Measurements from ENCODE around the gene CA4.
"Not testable (repeated sequence)": the region's sequence is repeated elsewhere in the genome, so short reads cannot be mapped to it uniquely, and the experiment has no call there.

The CA4 gene

DNA sequence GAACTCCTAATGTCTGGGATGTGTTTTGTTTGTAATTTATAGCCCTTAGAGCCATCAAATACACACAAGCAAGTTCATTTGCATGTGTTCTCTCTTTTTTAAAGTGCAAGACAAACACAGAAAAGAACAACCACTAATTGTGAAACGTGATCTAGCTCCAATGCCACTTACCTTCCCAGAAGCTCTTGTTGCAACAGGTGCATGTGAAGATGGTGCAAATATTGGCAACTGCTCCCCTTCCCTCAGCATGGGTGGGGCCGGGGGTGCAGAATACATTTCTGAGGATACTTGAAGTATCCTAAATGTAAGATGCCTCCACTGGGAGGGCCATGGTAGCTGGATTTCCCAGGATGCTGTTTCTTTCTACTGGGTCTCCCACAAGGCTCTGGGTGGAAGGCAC lies 28.4 kb downstream of the CA4 start:
- DNase-seq: peak; percentile 18 to 71 (median 68)

DNA sequence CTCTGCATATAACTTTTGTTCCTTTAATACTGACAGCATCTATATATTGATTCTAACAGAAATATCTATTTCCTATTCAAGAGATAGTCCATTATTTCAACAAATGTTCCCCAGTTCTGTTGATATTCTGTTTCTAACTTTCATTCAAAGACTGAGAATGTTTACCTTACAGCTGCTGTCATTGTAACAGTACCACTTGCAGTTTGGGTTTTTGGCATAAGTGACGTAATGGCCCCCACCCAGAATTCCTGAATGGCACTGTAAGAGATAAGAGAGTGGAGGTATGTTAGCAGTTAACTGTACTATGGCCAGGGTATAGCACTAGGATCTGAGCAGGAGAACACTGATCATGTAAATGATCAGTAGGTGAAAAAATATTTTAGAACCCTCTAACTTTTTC lies 30.6 kb downstream of the CA4 start:
- DNase-seq: not testable (repeated sequence)

DNA sequence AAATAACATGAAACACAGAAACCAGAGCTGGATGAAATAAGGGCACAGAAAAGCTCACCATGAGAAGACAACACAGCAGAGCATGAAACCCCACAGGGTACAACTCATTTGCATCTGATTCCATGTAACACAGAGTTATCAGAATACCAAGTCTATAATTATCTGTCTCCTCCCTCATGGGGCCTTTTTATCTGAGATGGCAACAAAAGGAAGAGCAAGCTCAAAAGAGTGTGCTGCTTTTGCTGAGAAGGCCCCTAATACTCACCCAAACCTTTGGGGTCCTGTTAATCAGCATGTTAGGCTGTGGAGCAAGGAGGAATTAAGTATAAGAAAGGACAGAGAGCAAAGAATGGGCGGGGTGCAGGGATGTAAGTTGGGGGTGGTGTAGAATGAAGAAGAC lies 36.6 kb downstream of the CA4 start:
- DNase-seq: not testable (repeated sequence)

DNA sequence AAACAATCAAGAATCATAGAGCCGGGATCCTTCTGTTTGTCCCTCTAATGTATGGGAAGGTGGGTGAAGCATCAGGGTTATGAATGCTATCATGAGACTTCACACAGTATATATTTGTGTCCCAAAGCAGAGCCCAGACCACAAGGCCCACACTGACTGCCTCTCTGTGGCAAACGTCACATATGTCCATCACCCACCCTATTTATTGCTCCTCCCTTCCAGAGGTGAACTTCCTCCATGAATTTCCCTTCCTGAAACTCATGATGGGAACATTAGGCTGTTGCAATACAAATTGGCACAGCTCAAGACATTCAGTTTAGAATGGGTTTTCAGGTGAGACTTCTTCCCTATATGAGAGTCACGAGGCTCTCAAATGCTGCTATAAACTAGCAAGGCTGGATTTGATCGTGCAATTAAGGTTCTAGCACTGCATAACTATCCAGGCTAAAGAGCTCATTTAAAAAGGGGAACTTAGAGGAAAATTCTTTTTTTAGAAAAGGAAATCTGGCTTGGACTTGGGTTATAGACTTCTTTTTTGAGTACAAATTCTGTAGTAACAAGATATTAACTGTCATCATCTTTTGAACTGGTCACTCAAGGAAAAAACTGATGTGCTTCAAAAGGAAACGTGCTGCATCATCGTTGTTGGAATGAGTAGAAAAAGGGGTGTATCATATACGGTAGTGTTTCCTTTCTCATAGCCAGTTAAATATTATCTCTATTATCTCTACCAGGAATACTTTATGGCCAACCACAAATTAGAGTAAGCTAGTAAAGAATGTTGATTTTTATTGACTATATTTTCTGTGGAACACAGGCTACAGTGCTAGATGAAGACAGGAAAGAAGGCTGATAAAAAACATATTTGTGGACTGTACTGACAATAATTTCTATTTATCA lies 37.3 kb downstream of the CA4 start:
- DNase-seq: not testable (repeated sequence)

DNA sequence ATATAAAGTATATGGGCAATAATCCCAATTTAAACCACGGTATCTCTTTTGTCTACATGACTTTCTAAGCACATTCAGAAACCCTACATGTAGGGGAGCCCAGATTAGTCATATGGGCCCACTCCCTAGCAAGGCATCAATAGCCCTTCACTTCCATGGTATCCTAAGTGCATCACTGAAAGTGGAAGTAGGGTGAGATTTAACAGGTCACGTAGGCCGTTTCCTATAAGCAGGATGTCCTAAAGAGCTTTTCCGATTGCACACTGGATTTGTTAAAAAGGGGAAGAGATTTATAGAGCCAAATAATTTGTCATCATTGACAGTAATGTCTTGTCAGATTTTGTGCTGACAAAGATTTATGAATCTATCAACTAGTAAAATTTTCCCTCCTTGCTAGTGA lies 39.0 kb downstream of the CA4 start:
- DNase-seq: no peak

DNA sequence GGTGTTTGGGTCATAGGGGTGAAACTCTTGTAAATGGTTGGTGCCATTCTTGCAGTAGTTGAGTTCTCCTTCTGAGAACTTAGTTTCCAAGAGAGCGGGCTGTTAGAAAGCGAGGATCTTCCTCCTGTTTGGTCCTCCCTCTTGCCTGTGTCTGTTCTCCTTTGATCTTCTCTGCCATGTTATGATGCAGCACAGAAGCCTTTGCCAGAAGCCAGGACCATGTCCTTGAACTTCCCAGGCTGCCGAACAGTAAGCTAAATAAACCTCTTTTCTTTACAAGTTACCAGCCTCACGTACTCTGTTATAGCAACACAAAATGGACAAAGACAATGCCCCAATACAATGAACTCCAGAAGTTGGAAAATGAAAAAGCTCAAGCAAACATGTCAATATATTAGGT lies 40.3 kb downstream of the CA4 start:
- DNase-seq: not testable (repeated sequence)

DNA sequence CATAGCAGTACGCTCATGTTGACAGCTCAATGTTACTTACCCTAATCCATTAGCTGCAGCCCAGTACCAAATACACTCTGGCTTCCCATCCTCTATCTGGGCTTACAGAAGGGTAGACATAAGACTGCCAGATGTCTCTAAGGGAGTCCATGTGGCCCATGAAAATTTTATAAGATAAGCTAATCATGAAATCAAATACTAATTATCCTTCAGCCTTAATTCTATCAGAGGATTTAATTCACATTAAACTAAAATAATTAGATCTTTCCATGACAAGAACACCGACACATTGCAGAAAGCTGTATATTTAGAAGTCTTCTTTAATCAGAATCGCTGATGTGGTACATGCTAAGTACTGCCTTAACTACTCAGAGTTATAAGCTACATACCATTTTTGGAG lies 43.3 kb downstream of the CA4 start:
- DNase-seq: not testable (repeated sequence)

DNA sequence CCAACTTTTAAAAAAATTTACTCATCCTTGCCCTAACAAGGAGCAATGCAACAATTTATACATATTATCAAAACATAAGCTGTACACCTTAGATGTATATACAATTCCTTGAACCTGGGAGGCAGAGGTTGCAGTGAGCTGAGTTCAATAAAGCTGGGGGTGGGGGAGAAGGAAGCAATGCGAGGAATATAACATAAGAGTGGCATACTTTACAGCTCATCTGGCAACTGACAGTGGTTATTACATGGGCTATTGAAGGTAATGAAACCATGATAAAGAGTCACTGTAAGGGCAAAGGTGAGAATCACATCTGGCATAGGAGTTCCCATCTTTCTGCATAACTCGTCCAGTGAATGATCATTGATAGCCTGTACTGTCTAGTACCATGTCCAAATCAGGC lies 43.7 kb downstream of the CA4 start:
- no peak for DNase-seq

DNA sequence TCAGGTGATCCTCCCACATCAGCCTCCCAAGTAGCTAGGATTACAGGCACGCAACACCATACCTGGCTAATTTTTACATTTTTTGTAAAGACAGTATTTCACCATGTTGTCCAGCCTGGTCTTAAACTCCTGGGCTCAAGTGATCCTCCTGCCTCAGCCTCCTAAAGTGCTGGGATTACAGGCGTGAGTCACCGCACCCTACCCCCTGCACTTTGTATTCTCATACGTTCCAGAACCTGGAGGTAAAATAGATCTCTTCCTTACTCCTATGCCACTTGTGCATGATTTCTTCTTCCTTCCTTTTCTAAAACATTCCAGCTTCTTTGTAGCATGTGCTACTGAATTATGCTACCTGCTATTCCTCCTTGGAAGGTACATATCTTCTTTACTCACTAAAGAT lies 44.4 kb downstream of the CA4 start:
- not testable (repeated sequence) for DNase-seq

DNA sequence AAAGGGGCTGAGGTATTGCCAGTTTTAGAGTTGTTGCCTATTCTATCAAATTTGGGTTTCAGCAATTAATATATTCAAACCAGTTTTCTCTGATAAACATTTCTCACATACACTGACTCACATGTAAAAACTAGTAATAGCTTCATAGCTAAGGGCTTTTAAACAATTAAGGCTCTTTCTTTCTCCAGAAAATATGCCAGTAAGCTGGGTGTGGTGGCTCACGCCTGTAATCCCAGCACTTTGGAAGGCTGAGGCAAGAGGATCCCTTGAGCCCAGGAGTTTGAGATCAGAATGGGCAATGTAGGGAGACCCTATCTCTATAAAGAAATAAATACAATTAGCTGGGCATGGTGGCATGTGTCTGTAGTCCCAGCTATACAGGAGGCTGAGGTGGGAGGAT lies 48.9 kb downstream of the CA4 start:
- DNase-seq: not testable (repeated sequence)

DNA sequence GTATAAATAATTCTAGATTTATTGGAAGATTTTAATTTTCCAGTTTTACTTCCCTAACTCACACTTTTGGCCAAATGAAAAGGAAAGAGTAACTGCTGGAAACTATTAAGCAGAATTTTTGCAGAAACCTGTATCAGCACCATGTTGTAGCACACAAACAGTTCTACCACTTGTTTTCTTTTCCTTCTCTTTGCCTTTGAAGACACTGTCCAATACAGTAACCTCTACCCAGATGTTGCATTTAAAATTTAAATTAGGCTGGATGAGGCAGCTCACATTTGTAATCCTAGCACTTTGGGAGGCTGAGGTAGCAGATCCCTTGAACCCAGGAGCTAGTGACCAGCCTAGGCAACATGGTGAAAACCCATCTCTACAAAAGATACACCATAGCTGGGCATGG lies 56.0 kb downstream of the CA4 start:
- not testable (repeated sequence) for DNase-seq

DNA sequence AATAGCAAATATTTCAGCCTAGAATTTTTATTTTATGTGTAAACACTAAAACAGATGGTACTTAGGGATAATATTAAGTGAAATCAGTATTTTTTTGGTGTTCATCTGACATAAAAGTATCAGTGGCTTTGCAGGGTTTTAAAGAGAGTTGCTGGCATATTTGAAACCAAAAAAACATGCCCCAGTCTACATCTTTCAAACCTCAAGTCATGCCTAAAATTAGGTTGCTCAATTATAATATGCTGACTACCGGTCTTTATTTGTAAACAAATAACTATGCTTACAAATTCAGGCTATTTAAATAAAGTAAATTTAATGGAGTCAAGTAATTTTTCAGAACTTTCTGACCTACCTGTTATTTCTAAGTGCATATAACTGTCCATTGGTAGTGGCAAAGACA lies 58.5 kb downstream of the CA4 start:
- not testable (repeated sequence) for DNase-seq
